Thyroid gland (tissue), 4 donors: Measurements from ENCODE around the gene CNNM1. TPM values are rescaled to one million over a fixed set of nuclear protein-coding genes. Genes with fewer than 3 reads are reported as not detected.

Source experiments
- DNase-seq, 2 donors: peaks; one replicate each; pipeline ENCODE4 v3.0.0-alpha.2; 2019
- H3K27ac ChIP-seq, 3 donors: fragments of 200-600 bp; sonication (generic); 1 replicate in 2 of 3; 2 replicates in 1 of 3; pipeline ENCODE4 v1.5.1; 2016 to 2019; ENCODE audit warnings: mild to moderate bottlenecking in 1 of 3, moderate library complexity in 1 of 3
- H3K27me3 ChIP-seq: fragments of 200-600 bp; sonication (generic); one replicate; pipeline ENCODE4 v1.5.1; 2019
- H3K36me3 ChIP-seq, 2 donors: fragments of 200-600 bp; sonication (generic); one replicate each; pipeline ENCODE4 v1.5.1; 2016 to 2019
- H3K4me1 ChIP-seq, 2 donors: fragments of 200-600 bp; sonication (generic); one replicate each; pipeline ENCODE4 v1.5.1; 2017 to 2019
- H3K4me3 ChIP-seq, 3 donors: fragments of 200-600 bp; sonication (generic); replicated peaks in 1 of 3; 1 replicate in 2 of 3; 2 replicates in 1 of 3; pipeline ENCODE4 v1.5.1; 2016; ENCODE audit warnings: mild to moderate bottlenecking in 1 of 3
- H3K9me3 ChIP-seq: fragments of 200-600 bp; sonication (generic); one replicate; pipeline ENCODE4 v1.5.1; 2017
- POLR2A ChIP-seq, 2 donors: fragments of 450-650 bp; IDR thresholded peaks; one replicate each; pipeline ENCODE4 v1.6.1; 2017; ENCODE audit warnings: antibody characterized with exemption in 2 of 2, mild to moderate bottlenecking in 2 of 2, moderate library complexity in 1 of 2
- WGBS, 2 donors: methylation state at CpG; one replicate each; pipeline ENCODE4 v1.1.5; 2017; 5-methylcytosine and 5-hydroxymethylcytosine counted together
- intact Hi-C: fragments of 100-400 bp; cut with DNase I; formaldehyde crosslinking; loops from one replicate; pipeline ENCODE4 v1.15.1; 2023
- total RNA-seq, 4 donors: library from RNA; depleted of rRNA; stranded (reverse); fragments of >200 nt; gene quantifications; one replicate each; pipeline ENCODE4 v1.2.3, GENCODE V29; 2016
- TF ChIP-seq, protein P1 (sequence below), 6 experiments: fragments of 200-600 bp in 3 of 6; fragments of 450-650 bp in 3 of 6; sonication (generic) in 3 of 6; IDR thresholded peaks; one replicate each; pipeline ENCODE4 v1.5.1; 2016 to 2019; ENCODE audit warnings: antibody characterized with exemption in 6 of 6, mild to moderate bottlenecking in 2 of 6, inconsistent platforms in 1 of 6, moderate library complexity in 1 of 6

CNNM1 gene
- total RNA-seq, 4 donors from 2014 or later: 0.27 to 0.67 (median 0.50) TPM

DNA sequence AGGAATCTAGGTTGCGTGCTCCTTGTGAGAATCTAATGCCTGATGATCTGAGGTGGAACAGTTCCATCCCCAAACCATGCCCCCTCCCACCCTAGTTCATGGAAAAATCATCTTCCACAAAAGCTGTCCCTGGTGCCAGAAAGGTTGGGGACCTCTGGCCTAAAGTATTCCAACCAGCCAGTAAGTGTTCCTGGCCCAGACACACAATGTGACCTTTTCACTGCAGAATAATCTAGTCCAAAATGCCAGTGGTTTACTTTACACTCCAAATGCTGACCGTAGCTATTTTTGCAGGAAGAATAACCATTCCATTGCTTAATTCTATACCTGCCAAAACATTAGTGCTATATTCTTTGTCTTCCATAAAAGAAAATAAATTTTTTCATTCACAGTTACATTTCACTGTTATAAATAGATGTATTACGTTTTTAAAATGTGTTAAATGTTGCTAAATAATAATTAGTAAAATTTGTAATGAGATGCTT, 10.4 kb downstream of the CNNM1 start:
- no peaks in the 10 kb centered on the region for H3K4me1 ChIP-seq
- no peak overlapping the region for H3K4me3 ChIP-seq
- H3K9me3 ChIP-seq: no peaks in the 10 kb centered on the region
- no peak overlapping the region for H3K27ac ChIP-seq
- TF ChIP-seq, protein P1, sequence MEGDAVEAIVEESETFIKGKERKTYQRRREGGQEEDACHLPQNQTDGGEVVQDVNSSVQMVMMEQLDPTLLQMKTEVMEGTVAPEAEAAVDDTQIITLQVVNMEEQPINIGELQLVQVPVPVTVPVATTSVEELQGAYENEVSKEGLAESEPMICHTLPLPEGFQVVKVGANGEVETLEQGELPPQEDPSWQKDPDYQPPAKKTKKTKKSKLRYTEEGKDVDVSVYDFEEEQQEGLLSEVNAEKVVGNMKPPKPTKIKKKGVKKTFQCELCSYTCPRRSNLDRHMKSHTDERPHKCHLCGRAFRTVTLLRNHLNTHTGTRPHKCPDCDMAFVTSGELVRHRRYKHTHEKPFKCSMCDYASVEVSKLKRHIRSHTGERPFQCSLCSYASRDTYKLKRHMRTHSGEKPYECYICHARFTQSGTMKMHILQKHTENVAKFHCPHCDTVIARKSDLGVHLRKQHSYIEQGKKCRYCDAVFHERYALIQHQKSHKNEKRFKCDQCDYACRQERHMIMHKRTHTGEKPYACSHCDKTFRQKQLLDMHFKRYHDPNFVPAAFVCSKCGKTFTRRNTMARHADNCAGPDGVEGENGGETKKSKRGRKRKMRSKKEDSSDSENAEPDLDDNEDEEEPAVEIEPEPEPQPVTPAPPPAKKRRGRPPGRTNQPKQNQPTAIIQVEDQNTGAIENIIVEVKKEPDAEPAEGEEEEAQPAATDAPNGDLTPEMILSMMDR (IDR thresholded peaks at IDR 0.05): no peak
- TF ChIP-seq POLR2A (IDR thresholded peaks at IDR 0.05): no peak
- no peak for DNase-seq
- intact Hi-C loops: no loop called here
- no peaks in the 10 kb centered on the region for H3K27me3 ChIP-seq
- 84 to 87% methylated on average over 3 of the region's 3 CpGs for WGBS, 2 donors
- no peaks in the 10 kb centered on the region for H3K36me3 ChIP-seq

DNA sequence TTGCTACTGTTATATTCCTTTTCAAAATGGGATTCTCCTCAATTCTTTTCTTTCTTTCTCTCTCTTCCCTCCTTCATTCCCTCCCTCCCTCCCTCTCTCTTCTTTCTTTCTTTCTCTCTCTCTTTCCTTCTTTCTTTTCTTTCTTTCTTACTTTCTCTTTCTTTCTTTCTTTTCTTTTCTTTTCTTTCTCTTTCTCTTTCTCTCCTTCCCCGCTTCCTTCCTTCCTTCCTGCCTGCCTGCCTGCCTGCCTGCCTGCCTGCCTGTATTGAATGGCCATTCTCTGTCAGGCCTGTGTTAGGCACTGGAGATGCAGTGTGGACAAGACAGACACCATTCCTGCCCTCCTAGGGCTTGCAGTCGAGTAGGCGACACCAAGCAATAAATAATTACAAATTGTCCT, 11.5 kb downstream of the CNNM1 start:
- DNase-seq: no peak
- no peaks in the 10 kb centered on the region for H3K4me1 ChIP-seq
- H3K9me3 ChIP-seq: no peaks in the 10 kb centered on the region
- intact Hi-C loops: no loop called here
- H3K27ac ChIP-seq: no peak overlapping the region
- no peaks in the 10 kb centered on the region for H3K27me3 ChIP-seq
- TF ChIP-seq, protein P1 (IDR thresholded peaks at IDR 0.05): no peak
- TF ChIP-seq POLR2A (IDR thresholded peaks at IDR 0.05): no peak
- WGBS, 2 donors: 96 to 97% methylated on average over 3 of the region's 3 CpGs
- no peaks in the 10 kb centered on the region for H3K36me3 ChIP-seq
- no peak overlapping the region for H3K4me3 ChIP-seq

DNA sequence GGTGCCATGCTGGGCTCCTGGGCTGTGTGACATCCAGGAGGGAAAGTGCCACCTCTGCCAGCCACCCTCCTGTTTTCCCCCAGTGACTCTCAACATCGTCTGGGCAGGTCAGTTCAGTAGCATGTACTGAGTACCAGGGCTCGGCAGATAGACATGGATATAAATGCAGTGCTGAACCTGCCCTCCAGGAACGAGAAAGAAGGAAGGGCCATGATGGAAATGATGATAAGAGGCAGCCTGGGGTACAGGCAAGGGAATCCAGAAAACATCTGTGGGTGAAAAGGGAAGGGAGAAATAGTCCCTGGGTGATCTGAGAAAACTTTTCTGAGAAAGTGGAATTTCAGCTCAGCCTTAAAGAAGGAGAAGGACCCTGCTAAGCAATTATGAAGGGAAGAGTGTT, 12.1 kb downstream of the CNNM1 start:
- no peak for TF ChIP-seq POLR2A (IDR thresholded peaks at IDR 0.05)
- TF ChIP-seq, protein P1 (IDR thresholded peaks at IDR 0.05): no peak
- intact Hi-C loops: no loop called here
- Histone ChIP-seq H3K9me3 (no peaks in the 10 kb centered on the region), H3K4me3 (no peak overlapping the region), H3K27me3 (no peaks in the 10 kb centered on the region), H3K36me3 (no peaks in the 10 kb centered on the region), H3K4me1 (no peaks in the 10 kb centered on the region), H3K27ac (no peak overlapping the region)
- DNase-seq: no peak
- WGBS, 2 donors: 54 to 75% methylated on average over 3 of the region's 3 CpGs

DNA sequence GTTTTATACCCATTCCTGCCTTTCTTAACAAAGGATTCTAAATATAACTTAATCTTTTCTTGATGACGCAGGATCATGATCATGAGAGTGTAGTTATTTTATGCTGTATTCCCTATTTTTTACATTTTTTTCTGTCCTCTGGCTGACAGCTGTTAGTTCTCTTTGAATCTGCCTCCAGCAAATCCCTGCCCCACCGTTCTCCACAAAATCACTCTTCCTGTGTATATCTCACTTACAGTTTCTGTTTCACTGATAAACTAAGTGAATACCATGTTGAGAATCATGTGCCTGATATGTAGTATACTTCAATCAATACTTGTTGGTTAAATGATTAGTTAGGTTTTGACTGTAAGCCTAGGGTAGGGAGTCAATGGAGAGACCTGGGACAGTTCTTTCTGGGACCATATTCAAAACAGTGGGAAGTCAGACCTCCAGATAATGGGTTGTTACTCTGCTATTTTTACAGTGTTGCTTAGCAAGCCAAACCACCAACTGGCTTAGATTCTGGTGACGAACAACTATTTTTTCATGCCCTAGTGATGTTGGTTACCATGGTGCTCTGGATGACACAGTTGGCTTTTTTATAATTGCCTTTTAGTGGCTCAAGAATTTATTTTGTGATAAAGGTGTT, 12.8 kb downstream of the CNNM1 start:
- WGBS, 2 donors: 54 to 67% methylated on average over 3 of the region's 3 CpGs
- Histone ChIP-seq H3K9me3 (no peaks in the 10 kb centered on the region), H3K27me3 (no peaks in the 10 kb centered on the region), H3K36me3 (no peaks in the 10 kb centered on the region), H3K4me3 (no peak overlapping the region), H3K4me1 (no peaks in the 10 kb centered on the region), H3K27ac (no peak overlapping the region)
- no peak for DNase-seq
- TF ChIP-seq, protein P1 (IDR thresholded peaks at IDR 0.05): no peak
- no peak for TF ChIP-seq POLR2A (IDR thresholded peaks at IDR 0.05)
- intact Hi-C loops: no loop called here

DNA sequence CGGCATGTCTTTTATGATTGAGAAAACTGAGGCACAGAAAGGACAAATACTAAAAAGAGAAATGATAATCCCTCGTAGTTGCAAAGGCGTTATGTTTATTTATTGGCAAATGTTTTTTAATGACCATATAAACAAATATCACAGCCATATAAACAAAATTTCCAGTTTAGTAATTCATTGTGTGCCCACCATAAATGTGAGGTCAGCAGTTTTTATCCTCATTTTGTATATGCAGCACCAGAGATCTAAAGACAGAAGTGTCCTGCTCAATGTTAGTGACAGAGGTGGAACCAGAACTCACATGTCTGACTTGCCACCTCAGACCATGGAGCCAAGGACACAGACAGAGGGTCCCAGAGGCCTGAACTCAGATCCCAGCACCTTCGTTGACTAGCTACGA, 14.1 kb downstream of the CNNM1 start:
- Histone ChIP-seq H3K27ac (no peak overlapping the region), H3K9me3 (no peaks in the 10 kb centered on the region), H3K36me3 (no peaks in the 10 kb centered on the region), H3K27me3 (no peaks in the 10 kb centered on the region), H3K4me1 (no peaks in the 10 kb centered on the region), H3K4me3 (no peak overlapping the region)
- 93 to 95% methylated on average over 5 of the region's 5 CpGs for WGBS, 2 donors
- DNase-seq: no peak
- intact Hi-C loops: no loop called here
- TF ChIP-seq, protein P1 (IDR thresholded peaks at IDR 0.05): no peak
- TF ChIP-seq POLR2A (IDR thresholded peaks at IDR 0.05): no peak
